Activated T-cell treated with anti-CD3 and anti-CD28 coated beads, Interleukin-2, amount 50 U/mL, for 4 hours (primary cell): ENCODE measurements around the gene AADACL2. TPM values are rescaled to one million over a fixed set of nuclear protein-coding genes. Genes with fewer than 3 reads are reported as not detected.

Source experiments
- ATAC-seq, 2 donors: fragments of 200-7000 bp; cut with Tn5 transposase; one replicate each; pipeline ENCODE4 v1.10.0; 2021
- DNase-seq: peaks from one replicate; pipeline ENCODE4 v3.0.0-alpha.2; 2020
- H3K27me3 Mint-ChIP-seq: one replicate; pipeline ENCODE4 v1.8.0; 2021; ENCODE audit warnings: low read depth, mixed read lengths
- H3K36me3 Mint-ChIP-seq: one replicate; pipeline ENCODE4 v1.8.0; 2022; ENCODE audit warnings: mixed read lengths; ENCODE audit not compliant: insufficient read depth
- H3K4me1 Mint-ChIP-seq: one replicate; pipeline ENCODE4 v1.8.0; 2021; ENCODE audit warnings: low read depth, mixed read lengths
- H3K4me3 Mint-ChIP-seq: one replicate; pipeline ENCODE4 v1.8.0; 2021; ENCODE audit warnings: mild to moderate bottlenecking, moderate library complexity, mixed read lengths
- H3K9me3 Mint-ChIP-seq: one replicate; pipeline ENCODE4 v1.8.0; 2021; ENCODE audit warnings: mixed read lengths
- total RNA-seq, 3 donors: library from RNA; stranded (reverse); gene quantifications; one replicate each; pipeline ENCODE4 v1.2.1, GENCODE V29; 2021

AADACL2 gene
- total RNA-seq, 3 donors from 2014 or later: not detected

DNA sequence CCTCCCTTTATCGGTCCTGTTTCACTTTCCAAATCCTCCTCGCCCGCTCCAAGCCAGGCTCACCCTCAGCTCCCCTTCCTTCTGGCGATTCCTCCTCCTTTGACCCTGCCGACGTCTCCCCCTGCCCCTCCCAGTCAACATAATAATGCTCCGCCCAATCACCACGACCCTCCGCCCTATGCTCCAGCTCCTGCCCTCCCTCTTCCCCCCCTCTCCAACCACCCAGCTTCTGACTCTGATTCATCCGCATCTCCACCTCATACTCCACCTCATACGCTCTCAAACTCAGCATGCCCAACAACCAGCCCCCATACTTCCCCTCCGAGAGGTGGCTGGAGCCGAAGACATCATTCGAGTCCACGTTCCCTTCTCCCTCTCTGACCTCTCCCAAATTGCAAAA lies 73.1 kb downstream of the AADACL2 start:
- no peaks in the 10 kb centered on the region for H3K4me1 Mint-ChIP-seq
- H3K4me3 Mint-ChIP-seq: no peak overlapping the region
- no peak for DNase-seq
- H3K27me3 Mint-ChIP-seq: peaks cover 5% of the 10 kb centered on the region
- H3K9me3 Mint-ChIP-seq: peaks cover 24% of the 10 kb centered on the region
- H3K36me3 Mint-ChIP-seq: no peaks in the 10 kb centered on the region
- ATAC-seq: no peak

Other genes starting within 250 kb of the AADACL2 start
- gene AADAC, start 80.2 kb downstream of the AADACL2 start, total RNA-seq: under 1 TPM; 0.11 to 0.18 (median 0.13) TPM
- not detected for gene SUCNR1, start 139.7 kb downstream of the AADACL2 start, total RNA-seq